H9 (cell line): ENCODE results near the gene TRAPPC2. TPM values are rescaled to one million over a fixed set of nuclear protein-coding genes. Genes with fewer than 3 reads are reported as not detected.

Source experiments
- DNase-seq: peaks from one replicate; pipeline ENCODE4 v3.0.0-alpha.2; 2017
- H2AFZ ChIP-seq: one replicate; pipeline ENCODE4 v1.6.1; 2013; ENCODE audit warnings: mild to moderate bottlenecking, low read length, control low read depth, moderate library complexity
- H2AK5ac ChIP-seq: 2 replicates; pipeline ENCODE4 v1.6.1; 2013; ENCODE audit warnings: low read length, control low read depth, mixed read lengths; ENCODE audit not compliant: insufficient read length
- H2BK120ac ChIP-seq: one replicate; pipeline ENCODE4 v1.6.1; 2013; ENCODE audit warnings: low read depth, mild to moderate bottlenecking, low read length, control low read depth, inconsistent platforms; ENCODE audit not compliant: poor library complexity, severe bottlenecking
- H2BK12ac ChIP-seq: 2 replicates; pipeline ENCODE4 v1.6.1; 2013; ENCODE audit warnings: low read length, control low read depth, mixed read lengths, low read depth; ENCODE audit not compliant: insufficient read length
- H2BK15ac ChIP-seq: 2 replicates; pipeline ENCODE4 v1.6.1; 2013; ENCODE audit warnings: low read depth, low read length, control low read depth
- H2BK20ac ChIP-seq: one replicate; pipeline ENCODE4 v1.6.1; 2013; ENCODE audit warnings: low read depth, mild to moderate bottlenecking, low read length, control low read depth, inconsistent platforms; ENCODE audit not compliant: poor library complexity, severe bottlenecking
- H2BK5ac ChIP-seq: 2 replicates; pipeline ENCODE4 v1.6.1; 2013; ENCODE audit warnings: low read length, control low read depth, mixed read lengths; ENCODE audit not compliant: insufficient read length
- H3K14ac ChIP-seq: 2 replicates; pipeline ENCODE4 v1.6.1; 2013; ENCODE audit warnings: low read length, control low read depth; ENCODE audit not compliant: insufficient read depth
- H3K18ac ChIP-seq: 2 replicates; pipeline ENCODE4 v1.6.1; 2013; ENCODE audit warnings: low read depth, mild to moderate bottlenecking, mixed read lengths, low read length, control low read depth; ENCODE audit not compliant: insufficient read length
- H3K23ac ChIP-seq: 2 replicates; pipeline ENCODE4 v1.6.1; 2013; ENCODE audit warnings: low read length, control low read depth, mixed read lengths, low read depth; ENCODE audit not compliant: insufficient read length
- H3K23me2 ChIP-seq: 2 replicates; pipeline ENCODE4 v1.6.1; 2013; ENCODE audit warnings: low read depth, mild to moderate bottlenecking, mixed read lengths, low read length, control low read depth; ENCODE audit not compliant: insufficient read length, poor library complexity, severe bottlenecking
- H3K27ac ChIP-seq: 2 replicates; pipeline ENCODE4 v1.5.1; 2013; ENCODE audit warnings: low read length, control low read depth, mixed read lengths, low read depth; ENCODE audit not compliant: insufficient read length
- H3K27me3 ChIP-seq: 2 replicates; pipeline ENCODE4 v1.6.1; 2013; ENCODE audit warnings: low read length, control low read depth, inconsistent platforms; ENCODE audit not compliant: insufficient read depth
- H3K4ac ChIP-seq: 2 replicates; pipeline ENCODE4 v1.6.1; 2013; ENCODE audit warnings: low read depth, mild to moderate bottlenecking, control low read depth, inconsistent platforms, low read length, moderate library complexity
- H3K4me1 ChIP-seq: 2 replicates; pipeline ENCODE4 v1.6.1; 2013; ENCODE audit warnings: low read length, control low read depth, inconsistent platforms; ENCODE audit not compliant: insufficient read depth
- H3K4me2 ChIP-seq: 2 replicates; pipeline ENCODE4 v1.6.1; 2013; ENCODE audit warnings: low read length, control low read depth, mixed read lengths; ENCODE audit not compliant: insufficient read length, insufficient read depth
- H3K56ac ChIP-seq: 2 replicates; pipeline ENCODE4 v1.6.1; 2013; ENCODE audit warnings: low read depth, mild to moderate bottlenecking, mixed read lengths, low read length, control low read depth; ENCODE audit not compliant: insufficient read length
- H3K79me1 ChIP-seq: 2 replicates; pipeline ENCODE4 v1.6.1; 2013; ENCODE audit warnings: low read depth, mild to moderate bottlenecking, moderate library complexity, low read length, control low read depth, inconsistent platforms; ENCODE audit not compliant: insufficient read depth, poor library complexity, severe bottlenecking
- H3K79me2 ChIP-seq: 2 replicates; pipeline ENCODE4 v1.6.1; 2013; ENCODE audit warnings: low read length, control low read depth, inconsistent platforms; ENCODE audit not compliant: insufficient read depth
- H3K9ac ChIP-seq: 2 replicates; pipeline ENCODE4 v1.6.1; 2013; ENCODE audit warnings: low read length, control low read depth, mixed read lengths; ENCODE audit not compliant: insufficient read length; ENCODE audit errors: extremely low read depth
- H3K9me3 ChIP-seq: one replicate; pipeline ENCODE4 v1.6.1; 2013; ENCODE audit warnings: low read depth, low read length, inconsistent platforms; ENCODE audit not compliant: control insufficient read depth
- H3T11ph ChIP-seq: one replicate; pipeline ENCODE4 v1.6.1; 2013; ENCODE audit warnings: mild to moderate bottlenecking, low read length, control low read depth, inconsistent platforms
- H4K20me1 ChIP-seq: one replicate; pipeline ENCODE4 v1.6.1; 2013; ENCODE audit not compliant: control insufficient read depth, insufficient read length, insufficient read depth
- H4K5ac ChIP-seq: 2 replicates; pipeline ENCODE4 v1.6.1; 2013; ENCODE audit warnings: low read depth, mild to moderate bottlenecking, mixed read lengths, low read length, control low read depth; ENCODE audit not compliant: insufficient read length
- H4K8ac ChIP-seq: replicated peaks from 2 replicates; pipeline ENCODE4 v1.6.1; 2013; ENCODE audit warnings: low read length, control low read depth, mixed read lengths, low read depth; ENCODE audit not compliant: insufficient read length
- H4K91ac ChIP-seq: 2 replicates; pipeline ENCODE4 v1.6.1; 2013; ENCODE audit warnings: low read depth, mild to moderate bottlenecking, moderate library complexity, mixed read lengths, low read length, control low read depth; ENCODE audit not compliant: insufficient read length
- H3K27ac Mint-ChIP-seq, 3 experiments: 2 replicates in 2 of 3; 3 replicates in 1 of 3; pipeline ENCODE4 v1.8.0; 2020 to 2021; ENCODE audit warnings: mixed read lengths in 3 of 3, mild to moderate bottlenecking in 1 of 3, moderate library complexity in 1 of 3
- H3K27me3 Mint-ChIP-seq: 2 replicates; pipeline ENCODE4 v1.8.0; 2021; ENCODE audit warnings: low read depth, mild to moderate bottlenecking, moderate library complexity, mixed read lengths
- H3K36me3 Mint-ChIP-seq, 3 experiments: 2 replicates in 2 of 3; 3 replicates in 1 of 3; pipeline ENCODE4 v1.8.0; 2020 to 2021; ENCODE audit warnings: low read depth in 3 of 3, mixed read lengths in 3 of 3; ENCODE audit not compliant: insufficient read depth in 1 of 3
- H3K4me1 Mint-ChIP-seq, 2 experiments: 2 replicates each; pipeline ENCODE4 v1.8.0; 2020; ENCODE audit warnings: mixed read lengths in 2 of 2
- H3K4me3 Mint-ChIP-seq, 2 experiments: 2 replicates in 1 of 2; 3 replicates in 1 of 2; pipeline ENCODE4 v1.8.0; 2020 to 2021; ENCODE audit warnings: mild to moderate bottlenecking in 2 of 2, mixed read lengths in 2 of 2, moderate library complexity in 1 of 2
- H3K9me3 Mint-ChIP-seq, 2 experiments: 2 replicates in 1 of 2; 3 replicates in 1 of 2; pipeline ENCODE4 v1.8.0; 2020; ENCODE audit warnings: mild to moderate bottlenecking in 2 of 2, mixed read lengths in 2 of 2, moderate library complexity in 1 of 2
- CTCF ChIP-seq: fragments of 200-600 bp; sonication (generic); conservative IDR thresholded peaks from 3 replicates; pipeline ENCODE4 v1.8.0; 2021; ENCODE audit warnings: antibody characterized with exemption, mild to moderate bottlenecking
- WGBS: extraction: QIAGEN DNeasy Blood & Tissue Kit; methylation state at CpG from one replicate; pipeline ENCODE4 v1.1.7; 2013; ENCODE audit warnings: missing lambda C conversion rate, low lambda C conversion rate, mixed read lengths; ENCODE audit not compliant: insufficient read length; ENCODE audit errors: extremely low coverage; 5-methylcytosine and 5-hydroxymethylcytosine counted together
- total RNA-seq: library from RNA; stranded (reverse); gene quantifications from 2 replicates; pipeline ENCODE4 v1.2.1, GENCODE V29; 2021

The TRAPPC2 gene
- total RNA-seq, 1 experiment from 2014 or later, result 13.3 TPM

GRCh38 chrX:13669246-13669737, 65.1 kb downstream of the TRAPPC2 start:
- Histone ChIP-seq H3K9ac (no peak overlapping the region), H3K79me2 (no peaks in the 10 kb centered on the region; the same call in 1 of the 2 replicates), H4K8ac (no peak overlapping the region), H4K91ac (no peak overlapping the region), H3K14ac (no peak overlapping the region), H3K56ac (no peak overlapping the region), H3K27ac (no peak overlapping the region), H4K20me1 (no peaks in the 10 kb centered on the region), H3K27me3 (no peaks in the 10 kb centered on the region), H2BK120ac (no peak overlapping the region), H3K4ac (no peak overlapping the region), H3K79me1 (no peaks in the 10 kb centered on the region), H2AFZ (no peak overlapping the region), H3K18ac (no peak overlapping the region), H4K5ac (no peak overlapping the region), H2BK15ac (no peak overlapping the region), H3K4me2 (no peak overlapping the region), H2BK20ac (no peak overlapping the region), H3K23me2 (no peaks in the 10 kb centered on the region), H3K9me3 (no peaks in the 10 kb centered on the region), H3K4me1 (no peaks in the 10 kb centered on the region), H3K23ac (no peak overlapping the region), H2BK12ac (no peak overlapping the region), H3T11ph (no peak overlapping the region), H2BK5ac (no peak overlapping the region), H2AK5ac (no peak overlapping the region)
- H3K36me3 Mint-ChIP-seq, result peaks cover 0 to 7% (median 0%) of the 10 kb centered on the region in 3 experiments; a peak in 2 of 7 replicates
- H3K27ac Mint-ChIP-seq, result peak overlapping the region in 1 of 3 experiments; percentile 56; a peak in 1 of 7 replicates
- H3K4me1 Mint-ChIP-seq, result 0 out of 4 replicates have a peak, but pooled peaks cover 0 to 4% of the 10 kb centered on the region in 2 experiments
- H3K4me3 Mint-ChIP-seq, result no peak overlapping the region
- WGBS, result no CpG with 5 or more reads among the region's 9 CpGs
- DNase-seq, result no peak
- TF ChIP-seq CTCF, result no peak
- H3K27me3 Mint-ChIP-seq, result no peaks in the 10 kb centered on the region; the same call in 1 of the 2 replicates
- H3K9me3 Mint-ChIP-seq, result peaks cover 27 to 58% of the 10 kb centered on the region in 2 experiments
